ENCODE data around the gene MIER2. TPM values are rescaled to one million over a fixed set of nuclear protein-coding genes. Genes with fewer than 3 reads are reported as not detected.

MIER2 gene
- polyA plus RNA-seq, 1 donor from 2014 or later = 16.0 TPM

GRCh38 chr19:326871-327270 is 17.7 kb downstream of the MIER2 start:
- no peak overlapping the region for H3K4me2 ChIP-seq (ENCODE audit: low read length)
- peaks cover 24% of the 10 kb centered on the region for H3K36me3 ChIP-seq (ENCODE audit: insufficient read depth, low read length)
- H3F3A ChIP-seq (ENCODE audit: insufficient read depth, low read length, poor library complexity, severe bottlenecking) = no peaks in the 10 kb centered on the region
- no peak overlapping the region for H2AFZ ChIP-seq (ENCODE audit: low read depth, low read length)
- TF ChIP-seq RAD21 (conservative IDR thresholded peaks at IDR 0.05) = no peak
- no peak for TF ChIP-seq REST (IDR thresholded peaks at IDR 0.05; ENCODE audit: borderline replicate concordance)
- TF ChIP-seq, protein P1, sequence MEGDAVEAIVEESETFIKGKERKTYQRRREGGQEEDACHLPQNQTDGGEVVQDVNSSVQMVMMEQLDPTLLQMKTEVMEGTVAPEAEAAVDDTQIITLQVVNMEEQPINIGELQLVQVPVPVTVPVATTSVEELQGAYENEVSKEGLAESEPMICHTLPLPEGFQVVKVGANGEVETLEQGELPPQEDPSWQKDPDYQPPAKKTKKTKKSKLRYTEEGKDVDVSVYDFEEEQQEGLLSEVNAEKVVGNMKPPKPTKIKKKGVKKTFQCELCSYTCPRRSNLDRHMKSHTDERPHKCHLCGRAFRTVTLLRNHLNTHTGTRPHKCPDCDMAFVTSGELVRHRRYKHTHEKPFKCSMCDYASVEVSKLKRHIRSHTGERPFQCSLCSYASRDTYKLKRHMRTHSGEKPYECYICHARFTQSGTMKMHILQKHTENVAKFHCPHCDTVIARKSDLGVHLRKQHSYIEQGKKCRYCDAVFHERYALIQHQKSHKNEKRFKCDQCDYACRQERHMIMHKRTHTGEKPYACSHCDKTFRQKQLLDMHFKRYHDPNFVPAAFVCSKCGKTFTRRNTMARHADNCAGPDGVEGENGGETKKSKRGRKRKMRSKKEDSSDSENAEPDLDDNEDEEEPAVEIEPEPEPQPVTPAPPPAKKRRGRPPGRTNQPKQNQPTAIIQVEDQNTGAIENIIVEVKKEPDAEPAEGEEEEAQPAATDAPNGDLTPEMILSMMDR (IDR thresholded peaks at IDR 0.05; ENCODE audit: poor library complexity, severe bottlenecking) = no peak
- no peak for TF ChIP-seq MXI1 (conservative IDR thresholded peaks at IDR 0.05; ENCODE audit: poor library complexity, severe bottlenecking)
- no peak for TF ChIP-seq EP300 (conservative IDR thresholded peaks at IDR 0.05; ENCODE audit: poor library complexity, severe bottlenecking)
- TF ChIP-seq EZH2 (IDR thresholded peaks at IDR 0.05; ENCODE audit: borderline replicate concordance, insufficient read depth, low read length, poor library complexity, severe bottlenecking) = no peak
- no peak for TF ChIP-seq SMC3 (conservative IDR thresholded peaks at IDR 0.05; ENCODE audit: poor library complexity)
- no peak for TF ChIP-seq TAF1 (IDR thresholded peaks at IDR 0.05; ENCODE audit: low read depth)
- no peak for TF ChIP-seq POLR2AphosphoS5 (IDR thresholded peaks at IDR 0.05)
- no peaks in the 10 kb centered on the region for H3K9me2 ChIP-seq (ENCODE audit: insufficient read depth, low read length)
- H4K20me1 ChIP-seq (ENCODE audit: insufficient read depth) = no peaks in the 10 kb centered on the region
- H3K9me3 ChIP-seq (ENCODE audit: low read length) = peaks cover 19% of the 10 kb centered on the region
- peaks cover 3% of the 10 kb centered on the region for H3K79me2 ChIP-seq (replicated peaks; ENCODE audit: insufficient read depth, low read length)
- H3K27ac ChIP-seq (ENCODE audit: low read length) = no peak overlapping the region
- H3K9ac ChIP-seq (ENCODE audit: low read length) = no peak overlapping the region
- no peaks in the 10 kb centered on the region for H3K27me3 ChIP-seq (ENCODE audit: insufficient read depth, low read depth, low read length)
- no peak overlapping the region for H3K4me3 ChIP-seq (ENCODE audit: low read length)

DNA sequence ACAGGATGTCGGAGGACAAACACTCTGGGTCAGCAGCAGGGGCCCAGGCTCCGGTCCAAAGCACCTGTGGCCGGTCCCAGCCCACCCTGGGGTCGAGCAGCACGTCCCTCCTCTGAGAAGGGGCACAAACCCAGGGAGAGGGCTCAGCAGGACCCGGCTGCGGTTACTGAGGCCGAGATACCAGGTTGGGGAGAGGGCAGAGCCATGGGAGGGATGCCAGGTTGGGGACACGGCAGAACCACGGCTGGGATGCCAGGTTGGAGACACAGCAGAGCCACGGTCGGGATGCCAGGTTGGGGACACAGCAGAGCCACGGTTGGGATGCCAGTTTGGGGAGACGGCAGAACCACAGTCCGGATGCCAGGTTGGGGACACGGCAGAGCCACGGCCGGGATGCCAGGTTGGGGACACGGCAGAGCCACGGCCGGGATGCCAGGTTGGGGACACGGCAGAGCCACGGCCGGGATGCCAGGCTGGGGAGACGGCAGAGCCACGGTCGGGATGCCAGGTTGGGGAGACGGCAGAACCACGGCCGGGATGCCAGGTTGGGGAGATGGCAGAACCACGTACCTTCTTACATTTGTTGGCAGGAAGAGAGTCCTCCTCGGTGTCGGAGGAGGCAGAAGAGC is 18.5 kb downstream of the MIER2 start:
- Histone ChIP-seq H3K9ac (ENCODE audit: low read length) (no peak overlapping the region), H3F3A (ENCODE audit: insufficient read depth, low read length, poor library complexity, severe bottlenecking) (no peaks in the 10 kb centered on the region), H3K27me3 (ENCODE audit: insufficient read depth, low read depth, low read length) (no peaks in the 10 kb centered on the region), H3K9me2 (ENCODE audit: insufficient read depth, low read length) (no peaks in the 10 kb centered on the region), H2AFZ (ENCODE audit: low read depth, low read length) (no peak overlapping the region), H3K36me3 (ENCODE audit: insufficient read depth, low read length) (peaks cover 25% of the 10 kb centered on the region), H3K4me2 (ENCODE audit: low read length) (no peak overlapping the region), H3K4me3 (ENCODE audit: low read length) (no peak overlapping the region), H3K9me3 (ENCODE audit: low read length) (peaks cover 20% of the 10 kb centered on the region), H4K20me1 (ENCODE audit: insufficient read depth) (no peaks in the 10 kb centered on the region), H3K79me2 (replicated peaks; ENCODE audit: insufficient read depth, low read length) (peaks cover 3% of the 10 kb centered on the region), H3K27ac (ENCODE audit: low read length) (no peak overlapping the region)
- TF ChIP-seq SMC3 (conservative IDR thresholded peaks at IDR 0.05; ENCODE audit: poor library complexity) = no peak
- TF ChIP-seq EZH2 (IDR thresholded peaks at IDR 0.05; ENCODE audit: borderline replicate concordance, insufficient read depth, low read length, poor library complexity, severe bottlenecking) = no peak
- TF ChIP-seq, protein P1 (IDR thresholded peaks at IDR 0.05; ENCODE audit: poor library complexity, severe bottlenecking) = no peak
- no peak for TF ChIP-seq RAD21 (conservative IDR thresholded peaks at IDR 0.05)
- no peak for TF ChIP-seq EP300 (conservative IDR thresholded peaks at IDR 0.05; ENCODE audit: poor library complexity, severe bottlenecking)
- no peak for TF ChIP-seq POLR2AphosphoS5 (IDR thresholded peaks at IDR 0.05)
- TF ChIP-seq MXI1 (conservative IDR thresholded peaks at IDR 0.05; ENCODE audit: poor library complexity, severe bottlenecking) = no peak
- TF ChIP-seq REST (IDR thresholded peaks at IDR 0.05; ENCODE audit: borderline replicate concordance) = no peak
- TF ChIP-seq TAF1 (IDR thresholded peaks at IDR 0.05; ENCODE audit: low read depth) = no peak

Data from neural cell (in vitro differentiated cells).